GM23338 (cell line): Measurements from ENCODE around the gene SGK1. TPM values are rescaled to one million over a fixed set of nuclear protein-coding genes. Genes with fewer than 3 reads are reported as not detected.
A peak's percentile ranks its signal among the peaks of the same experiment; 100 is the strongest.

Source experiments
- REST ChIP-seq: IDR thresholded peaks from one replicate; pipeline ENCODE4 v1.6.1; 2018; ENCODE audit warnings: antibody characterized with exemption; ENCODE audit not compliant: unreplicated experiment
- polyA plus RNA-seq: library from polyadenylated mRNA; unstranded; fragments of >200 nt; fragmentation: Nextera tagmentation; extraction: Ambion mirVana; gene quantifications from 2 replicates; pipeline ENCODE4 v1.2.1, GENCODE V29; 2016
- small RNA-seq: library from RNA; depleted of rRNA; stranded (forward); fragments of <200 nt; gene quantifications from one replicate; pipeline ENCODE3, GENCODE V24; 2014; ENCODE audit warnings: low replicate concordance
- total RNA-seq: library from RNA; depleted of rRNA; stranded (reverse); fragments of >200 nt; shearing (Covaris generic); gene quantifications from 2 replicates; pipeline ENCODE4 v1.2.3, GENCODE V29; 2014
- TF ChIP-seq, protein P1 (sequence below), 2 experiments: fragments of 200-600 bp in 1 of 2; sonication (generic) in 1 of 2; conservative IDR thresholded peaks; 2 replicates each; pipeline versions ENCODE4 v1.5.1 to v1.6.1; 2016 to 2017; ENCODE audit warnings: antibody characterized with exemption in 2 of 2, low read depth in 2 of 2, mild to moderate bottlenecking in 2 of 2, moderate library complexity in 1 of 2

SGK1 gene
- total and polyA plus RNA-seq, 2 experiments from 2014 or later = 16.3 to 37.2 TPM

DNA sequence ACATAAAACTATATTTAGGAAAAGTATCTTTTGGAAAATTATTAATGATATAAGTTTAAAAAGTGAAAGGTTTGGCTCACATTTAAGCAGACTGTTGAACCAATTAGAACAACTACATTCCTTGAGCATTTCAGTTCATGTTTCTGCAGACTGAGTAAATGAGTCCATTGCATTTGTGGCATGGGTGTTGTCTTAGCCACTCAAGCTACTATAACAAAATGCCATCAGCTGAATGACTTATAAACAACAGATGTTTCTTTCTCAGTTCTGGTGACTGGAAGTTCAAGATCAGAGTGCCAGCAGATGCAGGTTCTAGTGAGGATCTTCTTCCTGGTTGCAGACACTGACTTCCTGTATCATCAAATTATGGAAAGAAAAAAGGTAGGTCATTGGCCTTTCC lies 198.4 kb downstream of the SGK1 start (continued):
- TF ChIP-seq, protein P1, sequence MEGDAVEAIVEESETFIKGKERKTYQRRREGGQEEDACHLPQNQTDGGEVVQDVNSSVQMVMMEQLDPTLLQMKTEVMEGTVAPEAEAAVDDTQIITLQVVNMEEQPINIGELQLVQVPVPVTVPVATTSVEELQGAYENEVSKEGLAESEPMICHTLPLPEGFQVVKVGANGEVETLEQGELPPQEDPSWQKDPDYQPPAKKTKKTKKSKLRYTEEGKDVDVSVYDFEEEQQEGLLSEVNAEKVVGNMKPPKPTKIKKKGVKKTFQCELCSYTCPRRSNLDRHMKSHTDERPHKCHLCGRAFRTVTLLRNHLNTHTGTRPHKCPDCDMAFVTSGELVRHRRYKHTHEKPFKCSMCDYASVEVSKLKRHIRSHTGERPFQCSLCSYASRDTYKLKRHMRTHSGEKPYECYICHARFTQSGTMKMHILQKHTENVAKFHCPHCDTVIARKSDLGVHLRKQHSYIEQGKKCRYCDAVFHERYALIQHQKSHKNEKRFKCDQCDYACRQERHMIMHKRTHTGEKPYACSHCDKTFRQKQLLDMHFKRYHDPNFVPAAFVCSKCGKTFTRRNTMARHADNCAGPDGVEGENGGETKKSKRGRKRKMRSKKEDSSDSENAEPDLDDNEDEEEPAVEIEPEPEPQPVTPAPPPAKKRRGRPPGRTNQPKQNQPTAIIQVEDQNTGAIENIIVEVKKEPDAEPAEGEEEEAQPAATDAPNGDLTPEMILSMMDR (conservative IDR thresholded peaks at IDR 0.05; ENCODE audit: low read depth in 2 of 2) = no peak
- TF ChIP-seq REST = no peak

Small RNA genes lying within 50 kb of the gene (small RNA-seq; reads per million reads assigned to genes)
- not detected for gene RF00019
- not detected for gene RN7SL408P
- 0.55 reads per million, percentile 38 among the genes with 10 or more reads in this experiment for gene RNA5SP218
- not detected for gene RPS29P32
